ENCODE data around the gene MITF.
A peak's percentile ranks its signal among the peaks of the same experiment; 100 is the strongest.

Gene MITF

GRCh38 chr3:69976021-69976420 is 236.8 kb downstream of the MITF start:
- Histone ChIP-seq H3K4me1 (ENCODE audit: control insufficient read depth, insufficient read depth, low read depth, low read length) (no peaks in the 10 kb centered on the region), H2AFZ (ENCODE audit: low read depth, low read length) (no peak overlapping the region), H2AK5ac (ENCODE audit: low read length, severe bottlenecking) (no peak overlapping the region), H4K8ac (ENCODE audit: low read length) (no peak overlapping the region), H3K9me3 (ENCODE audit: control insufficient read depth, low read length) (peaks cover 15% of the 10 kb centered on the region), H3K4ac (ENCODE audit: low read depth in 1 of 2, low read length in 2 of 2) (no peak overlapping the region), H3K36me3 (ENCODE audit: control insufficient read depth in 1 of 2, insufficient read depth in 2 of 2, low read depth in 1 of 2, low read length in 2 of 2) (peaks cover 0 to 2% of the 10 kb centered on the region in 2 experiments), H3K4me3 (ENCODE audit: insufficient read depth in 1 of 2, low read depth in 1 of 2, low read length in 2 of 2) (no peak overlapping the region), H3K79me1 (replicated peaks; ENCODE audit: low read length, poor library complexity, severe bottlenecking) (no peaks in the 10 kb centered on the region), H4K91ac (ENCODE audit: low read length) (no peak overlapping the region), H3K9ac (ENCODE audit: low read length) (no peak overlapping the region), H3K14ac (ENCODE audit: low read length in 2 of 2) (no peak overlapping the region), H3K18ac (ENCODE audit: low read depth in 1 of 2, low read length in 2 of 2) (no peak overlapping the region), H3K27ac (ENCODE audit: low read length, poor library complexity, severe bottlenecking) (no peak overlapping the region), H3K23ac (ENCODE audit: low read length in 2 of 2) (no peak overlapping the region), H3K27me3 (ENCODE audit: control insufficient read depth in 1 of 2, insufficient read depth in 1 of 2, low read length in 2 of 2) (no peaks in the 10 kb centered on the region), H2BK15ac (ENCODE audit: low read depth, poor library complexity, severe bottlenecking) (no peak overlapping the region), H2BK12ac (ENCODE audit: low read length in 2 of 2) (no peak overlapping the region), H2BK120ac (ENCODE audit: low read depth, low read length) (no peak overlapping the region), H3K4me2 (ENCODE audit: low read length, poor library complexity, severe bottlenecking) (no peak overlapping the region), H2BK5ac (ENCODE audit: low read depth, low read length, poor library complexity, severe bottlenecking) (no peak overlapping the region)
- DNase-seq = no peak
- 86% methylated on average over 2 of the region's 2 CpGs for WGBS

DNA sequence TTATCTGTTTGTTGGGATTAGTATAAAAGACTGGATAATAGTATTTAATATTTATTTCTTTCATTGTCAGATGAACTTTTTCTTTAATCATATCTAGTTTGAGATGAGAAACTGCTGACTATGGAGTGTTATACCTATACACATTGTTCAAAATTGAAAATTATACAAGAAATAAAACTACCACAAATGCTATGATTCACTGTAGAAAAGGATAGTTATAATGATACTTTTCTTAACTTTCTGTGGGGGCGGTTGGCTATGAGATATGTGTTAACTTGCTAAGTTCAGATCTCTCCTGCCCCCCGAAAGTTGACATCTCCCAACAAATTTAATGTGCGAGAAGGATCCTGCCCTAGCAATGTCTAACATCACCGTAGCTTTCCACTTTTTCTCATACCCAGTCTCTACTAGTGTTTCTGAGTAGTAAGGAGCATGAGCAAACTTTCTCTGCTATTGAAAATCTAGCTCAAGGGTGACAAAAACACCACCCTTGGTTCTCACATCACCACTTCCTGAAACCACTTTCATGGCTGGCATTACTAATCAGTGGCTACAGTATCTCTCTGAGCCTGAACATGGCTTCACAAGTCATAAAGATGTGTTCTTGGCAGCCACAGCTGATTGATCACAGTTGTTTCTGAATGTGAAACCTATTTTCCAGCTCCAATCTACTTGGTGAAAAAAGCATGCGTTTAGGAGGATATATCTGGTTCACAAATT is 244.4 kb downstream of the MITF start:
- Histone ChIP-seq H3K18ac (ENCODE audit: low read depth in 1 of 2, low read length in 2 of 2) (no peak overlapping the region), H3K79me1 (replicated peaks; ENCODE audit: low read length, poor library complexity, severe bottlenecking) (no peaks in the 10 kb centered on the region), H3K14ac (ENCODE audit: low read length in 2 of 2) (no peak overlapping the region), H3K27me3 (ENCODE audit: control insufficient read depth in 1 of 2, insufficient read depth in 1 of 2, low read length in 2 of 2) (no peaks in the 10 kb centered on the region), H2BK12ac (ENCODE audit: low read length in 2 of 2) (no peak overlapping the region), H4K91ac (ENCODE audit: low read length) (no peak overlapping the region), H2BK5ac (ENCODE audit: low read depth, low read length, poor library complexity, severe bottlenecking) (no peak overlapping the region), H3K9me3 (ENCODE audit: control insufficient read depth, low read length) (peaks cover 4% of the 10 kb centered on the region), H3K4me3 (ENCODE audit: insufficient read depth in 1 of 2, low read depth in 1 of 2, low read length in 2 of 2) (no peak overlapping the region), H2AK5ac (ENCODE audit: low read length, severe bottlenecking) (no peak overlapping the region), H2AFZ (ENCODE audit: low read depth, low read length) (no peak overlapping the region), H4K8ac (ENCODE audit: low read length) (no peak overlapping the region), H3K23ac (ENCODE audit: low read length in 2 of 2) (no peak overlapping the region), H3K4ac (ENCODE audit: low read depth in 1 of 2, low read length in 2 of 2) (no peak overlapping the region), H3K36me3 (ENCODE audit: control insufficient read depth in 1 of 2, insufficient read depth in 2 of 2, low read depth in 1 of 2, low read length in 2 of 2) (no peaks in the 10 kb centered on the region), H2BK120ac (ENCODE audit: low read depth, low read length) (no peak overlapping the region), H3K9ac (ENCODE audit: low read length) (no peak overlapping the region), H3K27ac (ENCODE audit: low read length, poor library complexity, severe bottlenecking) (peak overlapping the region; percentile 26), H3K4me1 (ENCODE audit: control insufficient read depth, insufficient read depth, low read depth, low read length) (no peaks in the 10 kb centered on the region), H2BK15ac (ENCODE audit: low read depth, poor library complexity, severe bottlenecking) (no peak overlapping the region), H3K4me2 (ENCODE audit: low read length, poor library complexity, severe bottlenecking) (no peak overlapping the region)
- WGBS = 94% methylated on average over 5 of the region's 5 CpGs
- DNase-seq = no peak

GRCh38 chr3:69985266-69985665 is 246.0 kb downstream of the MITF start:
- Histone ChIP-seq H3K23ac (ENCODE audit: low read length in 2 of 2) (no peak overlapping the region), H3K18ac (ENCODE audit: low read depth in 1 of 2, low read length in 2 of 2) (no peak overlapping the region), H3K4me2 (ENCODE audit: low read length, poor library complexity, severe bottlenecking) (no peak overlapping the region), H3K27ac (ENCODE audit: low read length, poor library complexity, severe bottlenecking) (no peak overlapping the region), H2BK5ac (ENCODE audit: low read depth, low read length, poor library complexity, severe bottlenecking) (no peak overlapping the region), H2BK120ac (ENCODE audit: low read depth, low read length) (no peak overlapping the region), H3K4me1 (ENCODE audit: control insufficient read depth, insufficient read depth, low read depth, low read length) (no peaks in the 10 kb centered on the region), H3K27me3 (ENCODE audit: control insufficient read depth in 1 of 2, insufficient read depth in 1 of 2, low read length in 2 of 2) (no peaks in the 10 kb centered on the region), H2AK5ac (ENCODE audit: low read length, severe bottlenecking) (no peak overlapping the region), H3K14ac (ENCODE audit: low read length in 2 of 2) (no peak overlapping the region), H3K4ac (ENCODE audit: low read depth in 1 of 2, low read length in 2 of 2) (no peak overlapping the region), H3K9ac (ENCODE audit: low read length) (no peak overlapping the region), H4K91ac (ENCODE audit: low read length) (no peak overlapping the region), H2BK15ac (ENCODE audit: low read depth, poor library complexity, severe bottlenecking) (no peak overlapping the region), H4K8ac (ENCODE audit: low read length) (no peak overlapping the region), H2AFZ (ENCODE audit: low read depth, low read length) (no peak overlapping the region), H3K36me3 (ENCODE audit: control insufficient read depth in 1 of 2, insufficient read depth in 2 of 2, low read depth in 1 of 2, low read length in 2 of 2) (no peaks in the 10 kb centered on the region), H2BK12ac (ENCODE audit: low read length in 2 of 2) (no peak overlapping the region), H3K9me3 (ENCODE audit: control insufficient read depth, low read length) (no peaks in the 10 kb centered on the region), H3K79me1 (replicated peaks; ENCODE audit: low read length, poor library complexity, severe bottlenecking) (no peaks in the 10 kb centered on the region), H3K4me3 (ENCODE audit: insufficient read depth in 1 of 2, low read depth in 1 of 2, low read length in 2 of 2) (no peak overlapping the region)
- 73% methylated on average over 3 of the region's 4 CpGs for WGBS
- DNase-seq = no peak

DNA sequence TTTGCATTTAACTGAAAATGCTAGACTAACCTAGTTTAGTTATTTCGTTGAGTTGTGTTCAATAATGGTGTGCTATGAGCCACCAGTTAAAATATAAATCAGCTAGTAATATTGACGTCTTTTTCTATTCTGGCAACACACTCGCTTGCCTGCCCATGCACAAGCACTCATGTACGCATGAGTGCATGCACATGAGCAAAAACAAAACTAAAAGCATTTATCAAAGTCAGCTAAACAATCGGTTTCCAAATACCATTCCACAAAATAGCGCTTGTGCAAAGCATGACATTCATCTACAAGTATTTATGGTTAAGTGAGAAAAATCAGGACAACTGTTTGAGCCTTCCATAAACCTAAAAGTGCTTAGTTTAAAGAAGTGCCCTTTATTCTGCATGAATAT is 247.2 kb downstream of the MITF start:
- Histone ChIP-seq H2BK15ac (ENCODE audit: low read depth, poor library complexity, severe bottlenecking) (no peak overlapping the region), H2AFZ (ENCODE audit: low read depth, low read length) (no peak overlapping the region), H3K27me3 (ENCODE audit: control insufficient read depth in 1 of 2, insufficient read depth in 1 of 2, low read length in 2 of 2) (no peaks in the 10 kb centered on the region), H3K18ac (ENCODE audit: low read depth in 1 of 2, low read length in 2 of 2) (no peak overlapping the region), H4K8ac (ENCODE audit: low read length) (no peak overlapping the region), H3K4me2 (ENCODE audit: low read length, poor library complexity, severe bottlenecking) (no peak overlapping the region), H3K27ac (ENCODE audit: low read length, poor library complexity, severe bottlenecking) (no peak overlapping the region), H3K36me3 (ENCODE audit: control insufficient read depth in 1 of 2, insufficient read depth in 2 of 2, low read depth in 1 of 2, low read length in 2 of 2) (no peaks in the 10 kb centered on the region), H2BK5ac (ENCODE audit: low read depth, low read length, poor library complexity, severe bottlenecking) (no peak overlapping the region), H3K23ac (ENCODE audit: low read length in 2 of 2) (no peak overlapping the region), H2BK12ac (ENCODE audit: low read length in 2 of 2) (no peak overlapping the region), H3K14ac (ENCODE audit: low read length in 2 of 2) (no peak overlapping the region), H3K4ac (ENCODE audit: low read depth in 1 of 2, low read length in 2 of 2) (no peak overlapping the region), H3K4me1 (ENCODE audit: control insufficient read depth, insufficient read depth, low read depth, low read length) (no peaks in the 10 kb centered on the region), H3K79me1 (replicated peaks; ENCODE audit: low read length, poor library complexity, severe bottlenecking) (no peaks in the 10 kb centered on the region), H4K91ac (ENCODE audit: low read length) (no peak overlapping the region), H3K9ac (ENCODE audit: low read length) (no peak overlapping the region), H2AK5ac (ENCODE audit: low read length, severe bottlenecking) (no peak overlapping the region), H3K4me3 (ENCODE audit: insufficient read depth in 1 of 2, low read depth in 1 of 2, low read length in 2 of 2) (no peak overlapping the region), H3K9me3 (ENCODE audit: control insufficient read depth, low read length) (no peaks in the 10 kb centered on the region), H2BK120ac (ENCODE audit: low read depth, low read length) (no peak overlapping the region)
- DNase-seq = no peak
- WGBS = 89% methylated on average over 4 of the region's 6 CpGs
